HG03045 (cell line): Measurements from ENCODE around the gene ABCA2.

Source experiments
- ATAC-seq: cut with Tn5 transposase; IDR thresholded peaks from one replicate; pipeline ENCODE4 v1.9.1; 2021; ENCODE audit warnings: mild to moderate bottlenecking, moderate library complexity; ENCODE audit not compliant: unreplicated experiment

ABCA2 gene, protein sequence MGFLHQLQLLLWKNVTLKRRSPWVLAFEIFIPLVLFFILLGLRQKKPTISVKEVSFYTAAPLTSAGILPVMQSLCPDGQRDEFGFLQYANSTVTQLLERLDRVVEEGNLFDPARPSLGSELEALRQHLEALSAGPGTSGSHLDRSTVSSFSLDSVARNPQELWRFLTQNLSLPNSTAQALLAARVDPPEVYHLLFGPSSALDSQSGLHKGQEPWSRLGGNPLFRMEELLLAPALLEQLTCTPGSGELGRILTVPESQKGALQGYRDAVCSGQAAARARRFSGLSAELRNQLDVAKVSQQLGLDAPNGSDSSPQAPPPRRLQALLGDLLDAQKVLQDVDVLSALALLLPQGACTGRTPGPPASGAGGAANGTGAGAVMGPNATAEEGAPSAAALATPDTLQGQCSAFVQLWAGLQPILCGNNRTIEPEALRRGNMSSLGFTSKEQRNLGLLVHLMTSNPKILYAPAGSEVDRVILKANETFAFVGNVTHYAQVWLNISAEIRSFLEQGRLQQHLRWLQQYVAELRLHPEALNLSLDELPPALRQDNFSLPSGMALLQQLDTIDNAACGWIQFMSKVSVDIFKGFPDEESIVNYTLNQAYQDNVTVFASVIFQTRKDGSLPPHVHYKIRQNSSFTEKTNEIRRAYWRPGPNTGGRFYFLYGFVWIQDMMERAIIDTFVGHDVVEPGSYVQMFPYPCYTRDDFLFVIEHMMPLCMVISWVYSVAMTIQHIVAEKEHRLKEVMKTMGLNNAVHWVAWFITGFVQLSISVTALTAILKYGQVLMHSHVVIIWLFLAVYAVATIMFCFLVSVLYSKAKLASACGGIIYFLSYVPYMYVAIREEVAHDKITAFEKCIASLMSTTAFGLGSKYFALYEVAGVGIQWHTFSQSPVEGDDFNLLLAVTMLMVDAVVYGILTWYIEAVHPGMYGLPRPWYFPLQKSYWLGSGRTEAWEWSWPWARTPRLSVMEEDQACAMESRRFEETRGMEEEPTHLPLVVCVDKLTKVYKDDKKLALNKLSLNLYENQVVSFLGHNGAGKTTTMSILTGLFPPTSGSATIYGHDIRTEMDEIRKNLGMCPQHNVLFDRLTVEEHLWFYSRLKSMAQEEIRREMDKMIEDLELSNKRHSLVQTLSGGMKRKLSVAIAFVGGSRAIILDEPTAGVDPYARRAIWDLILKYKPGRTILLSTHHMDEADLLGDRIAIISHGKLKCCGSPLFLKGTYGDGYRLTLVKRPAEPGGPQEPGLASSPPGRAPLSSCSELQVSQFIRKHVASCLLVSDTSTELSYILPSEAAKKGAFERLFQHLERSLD (N-terminal part only)

DNA sequence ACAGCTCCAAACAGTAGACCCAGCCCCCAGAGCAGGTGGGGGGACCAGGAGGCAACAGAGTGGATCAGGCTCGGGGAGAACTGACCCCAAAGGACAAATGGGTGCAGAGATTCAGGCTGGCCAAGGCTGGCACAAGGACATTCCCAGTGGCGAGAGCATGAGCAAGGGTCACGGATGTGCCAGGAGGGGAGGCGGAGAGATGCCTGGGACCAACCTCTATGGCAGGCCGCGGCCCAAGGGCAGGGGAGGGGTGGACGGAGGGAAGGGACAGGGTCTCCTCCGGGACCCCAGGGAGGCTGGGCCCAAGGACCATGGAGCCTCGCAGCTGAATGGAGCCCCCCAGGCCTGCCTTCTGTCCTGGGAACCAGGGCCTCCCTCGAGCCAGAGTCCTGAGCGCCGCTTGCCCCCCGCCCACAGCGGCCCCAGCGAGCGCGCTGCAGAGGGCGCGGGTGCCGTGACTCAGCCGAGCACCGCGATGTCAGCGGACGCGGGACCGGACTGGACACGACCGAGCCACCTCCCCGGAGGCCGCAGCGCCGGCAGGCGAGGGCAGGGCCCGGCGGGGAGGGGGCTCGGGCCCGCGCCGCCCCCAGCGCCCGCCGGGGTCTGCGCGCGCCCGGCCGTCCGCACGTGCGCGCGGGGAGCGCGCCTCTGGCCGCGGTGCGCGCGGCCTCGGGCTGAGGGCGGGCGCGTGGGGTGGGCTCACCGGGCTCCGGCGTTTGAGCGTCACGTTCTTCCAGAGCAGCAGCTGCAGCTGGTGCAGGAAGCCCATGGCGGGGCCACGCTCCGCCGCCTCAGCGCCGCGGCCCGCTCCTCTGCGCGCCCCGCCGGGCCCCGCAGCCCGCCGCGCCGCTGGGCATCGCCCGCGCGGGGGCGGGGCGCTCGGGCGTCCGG lies at the start of gene ABCA2:
TSS of gene ABCA2 (minus strand) at position 869 of the 894 bp plus-strand sequence. CDS start at position 772, 97 bp downstream.
- ATAC-seq: no peak

DNA sequence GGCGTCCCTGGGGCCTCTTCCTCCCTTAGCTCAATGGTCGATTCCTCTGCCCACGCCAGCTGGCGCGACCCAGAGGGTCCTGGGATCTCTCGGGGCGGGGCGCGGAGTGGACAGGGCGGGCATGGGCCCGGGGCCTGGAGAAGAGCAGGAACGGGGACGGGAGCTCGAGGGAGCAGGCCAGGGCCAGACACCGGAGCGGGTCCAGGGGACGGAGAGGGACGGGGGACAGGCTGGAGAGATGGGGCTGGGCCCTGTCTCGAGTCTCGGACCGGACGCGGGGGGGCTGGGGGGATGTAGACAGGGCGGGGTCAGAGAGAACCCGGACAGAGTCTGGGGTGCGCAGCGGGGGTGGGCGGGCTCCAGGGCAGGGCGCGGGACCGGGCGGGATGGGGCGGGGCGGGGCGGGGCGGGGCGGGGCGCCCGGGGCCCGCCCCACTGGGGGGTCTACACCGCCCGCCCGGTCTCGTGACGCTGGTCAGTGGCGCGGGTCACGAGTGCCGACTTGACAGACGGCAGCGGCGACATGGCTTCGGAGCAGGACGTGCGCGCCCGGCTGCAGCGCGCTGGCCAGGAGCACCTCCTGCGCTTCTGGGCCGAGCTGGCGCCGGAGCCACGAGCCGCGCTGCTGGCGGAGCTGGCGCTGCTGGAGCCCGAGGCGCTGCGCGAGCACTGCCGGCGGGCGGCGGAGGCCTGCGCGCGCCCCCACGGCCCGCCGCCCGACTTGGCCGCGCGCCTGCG lies 49.1 kb upstream of the ABCA2 start, which contains the start of gene UAP1L1:
TSS of gene UAP1L1 (plus strand) at position 508 of the 738 bp plus-strand sequence. CDS start at position 524, 16 bp downstream.
- ATAC-seq: peak; percentile 45

DNA sequence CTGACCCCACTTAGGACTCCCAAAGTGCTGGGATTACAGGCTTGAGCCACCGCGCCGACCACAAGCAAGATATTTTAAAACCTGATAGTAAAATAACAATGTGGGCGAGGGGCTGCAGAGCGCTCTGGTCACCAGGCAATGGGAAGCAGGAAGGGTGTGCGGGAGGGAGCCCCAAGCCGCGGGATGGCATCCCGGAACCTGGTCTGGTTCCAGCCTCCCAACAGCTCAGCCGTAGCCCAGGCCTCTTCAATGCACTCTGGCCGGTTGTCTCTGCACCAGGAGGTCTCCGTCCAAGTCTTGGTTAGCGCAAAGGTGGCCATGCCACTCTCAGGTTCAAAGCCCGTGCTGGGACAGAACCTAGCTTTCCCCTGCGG lies 48.6 kb upstream of the ABCA2 start:
- peak; percentile 4 for ATAC-seq

DNA sequence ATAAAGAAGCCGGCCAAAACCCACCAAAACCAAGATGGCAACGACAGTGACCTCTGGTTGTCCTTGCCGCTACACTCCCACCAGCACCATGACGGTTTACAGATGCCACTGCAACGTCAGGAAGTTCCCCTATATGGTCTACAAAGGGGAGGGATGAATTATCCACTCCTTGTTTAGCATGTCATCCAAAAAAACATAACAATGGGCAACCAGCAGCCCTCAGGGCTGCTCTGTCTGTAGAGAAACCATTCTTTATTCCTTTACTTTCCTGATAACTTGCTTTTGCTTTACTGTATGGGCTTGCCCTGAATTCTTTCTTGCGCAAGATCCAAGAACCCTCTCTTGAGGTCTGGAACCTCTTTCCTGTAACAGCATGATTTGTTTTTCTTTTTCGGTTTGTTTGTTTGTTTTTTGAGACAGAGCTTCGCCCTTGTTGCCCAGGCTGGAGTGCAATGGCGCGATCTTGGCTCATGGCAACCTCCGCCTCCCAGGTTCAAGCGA lies 47.3 kb upstream of the ABCA2 start:
- ATAC-seq: no peak

DNA sequence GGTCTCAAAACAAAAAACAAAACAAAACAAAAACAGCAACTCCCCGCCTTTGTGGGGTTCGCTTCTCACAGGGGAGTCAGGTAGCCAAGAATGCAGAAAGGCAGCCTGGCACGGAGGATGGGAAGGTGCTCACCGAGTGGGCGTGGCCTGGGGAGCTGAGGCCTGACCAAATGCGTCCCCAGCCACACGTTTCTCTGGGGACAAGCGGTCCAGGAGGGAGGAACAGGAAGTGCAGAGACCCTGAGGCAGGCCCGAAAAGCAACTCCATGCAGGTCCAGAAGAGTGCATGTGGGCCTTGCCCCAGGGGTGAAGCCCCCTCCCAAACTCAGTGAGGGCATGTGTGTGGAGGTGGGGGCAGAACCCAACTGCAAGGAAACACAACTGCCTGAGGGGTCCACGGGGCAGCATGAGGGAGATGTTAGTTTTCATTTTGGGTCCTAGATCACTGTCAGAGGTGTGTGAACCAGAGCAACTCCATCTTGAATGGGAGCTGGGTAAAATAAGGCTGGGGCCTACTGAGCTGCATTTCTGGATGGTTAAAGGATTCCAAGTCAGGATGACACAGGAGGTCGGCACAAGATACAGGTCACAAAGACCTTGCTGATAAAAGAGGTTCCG lies 46.7 kb upstream of the ABCA2 start:
- no peak for ATAC-seq

DNA sequence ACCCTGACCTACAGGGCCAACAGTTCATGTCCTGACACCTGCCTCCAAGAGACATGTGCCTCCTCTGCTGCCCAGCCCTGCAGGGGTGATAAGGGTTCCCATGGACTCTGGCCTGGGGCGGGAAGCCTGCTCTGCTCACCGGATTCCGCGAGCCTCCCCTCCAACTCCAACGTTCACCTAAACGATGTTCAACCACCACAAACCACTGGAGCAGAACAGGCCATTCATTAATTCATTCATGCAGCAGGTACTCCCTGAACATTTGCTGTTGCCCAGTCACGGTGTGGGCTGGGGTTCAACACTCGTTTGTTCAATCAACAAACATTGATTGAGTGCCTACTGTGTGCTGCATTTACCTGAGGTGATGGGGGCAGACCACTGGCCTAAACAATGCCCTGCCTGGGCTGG lies 46.0 kb upstream of the ABCA2 start:
- no peak for ATAC-seq

DNA sequence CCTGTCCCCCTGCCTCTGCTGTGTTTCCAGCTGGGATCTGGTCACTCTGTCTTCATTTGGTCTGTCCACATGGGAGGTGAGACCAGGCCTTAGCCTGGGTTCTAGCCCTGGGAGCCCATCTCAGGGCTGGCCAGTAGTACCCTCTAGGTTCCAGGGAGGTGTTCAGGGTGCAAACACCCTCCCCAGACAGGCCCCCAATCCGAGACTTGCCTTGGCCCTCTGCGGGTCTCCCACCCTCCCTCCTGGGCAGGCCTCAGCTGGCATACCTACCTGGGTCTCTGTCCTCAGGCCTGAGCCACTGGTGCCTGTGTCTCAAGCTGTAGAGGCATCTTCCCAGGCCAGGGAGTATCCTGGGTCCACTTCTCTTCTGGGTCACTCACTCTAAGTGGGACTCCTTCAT lies 43.2 kb upstream of the ABCA2 start:
- ATAC-seq: no peak

DNA sequence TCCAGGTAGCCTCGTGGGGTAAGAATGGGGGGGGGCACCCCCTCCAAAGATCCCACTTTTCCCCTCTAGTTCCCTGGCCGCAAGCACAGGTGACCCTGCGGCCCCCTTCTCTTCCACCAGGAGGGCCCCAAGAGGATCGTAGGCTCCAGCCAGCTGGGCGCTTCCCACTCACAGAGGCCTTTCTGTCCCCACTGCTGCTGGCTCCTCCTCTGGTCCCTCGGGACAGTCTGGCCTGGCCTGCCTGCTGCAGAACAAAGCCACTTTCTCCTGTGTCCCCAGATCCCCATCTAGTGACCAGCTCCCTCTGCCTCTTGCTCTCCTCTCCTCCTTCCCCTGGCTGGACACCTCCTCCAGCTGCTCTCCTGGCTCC lies 42.9 kb upstream of the ABCA2 start:
- ATAC-seq: no peak

DNA sequence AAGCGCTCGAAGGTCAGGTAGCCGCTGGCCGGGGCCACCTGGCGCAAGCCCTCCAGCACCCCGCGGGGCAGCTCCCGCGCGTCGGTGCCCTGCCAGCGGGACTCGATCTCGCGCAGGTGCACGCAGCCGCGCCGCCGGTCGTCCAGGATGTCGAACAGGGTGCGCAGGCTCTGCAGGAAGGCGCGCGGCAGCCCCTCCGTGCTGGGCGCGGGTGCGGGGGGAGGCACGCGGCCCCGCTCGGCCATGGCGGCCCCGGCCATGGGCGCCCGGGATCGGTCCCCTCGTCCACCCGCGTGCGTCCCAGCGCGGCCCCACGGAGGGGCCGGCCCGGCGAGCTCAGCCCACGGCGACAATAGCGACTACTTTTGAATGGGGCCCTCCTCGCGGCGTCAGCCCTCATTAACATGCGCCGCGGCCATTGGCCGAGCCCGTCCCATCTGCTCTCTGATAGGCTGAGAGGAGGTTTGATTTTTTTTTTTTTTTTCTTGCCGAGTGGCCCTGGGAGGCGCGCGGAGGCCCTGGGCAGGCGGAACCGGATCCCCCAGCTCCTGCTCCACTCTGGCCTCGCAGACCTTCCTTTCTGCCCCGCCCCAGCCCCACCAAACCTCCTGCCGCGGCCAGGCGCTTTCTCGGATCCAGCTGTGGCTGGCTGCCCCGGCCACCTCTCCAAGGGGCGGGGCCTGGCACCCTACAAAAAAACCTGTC lies 42.3 kb upstream of the ABCA2 start, which contains the start of gene SAPCD2:
TSS of gene SAPCD2 (minus strand) at position 357 of the 705 bp plus-strand sequence. CDS start at position 260, 97 bp downstream.
- ATAC-seq: peak; percentile 68

DNA sequence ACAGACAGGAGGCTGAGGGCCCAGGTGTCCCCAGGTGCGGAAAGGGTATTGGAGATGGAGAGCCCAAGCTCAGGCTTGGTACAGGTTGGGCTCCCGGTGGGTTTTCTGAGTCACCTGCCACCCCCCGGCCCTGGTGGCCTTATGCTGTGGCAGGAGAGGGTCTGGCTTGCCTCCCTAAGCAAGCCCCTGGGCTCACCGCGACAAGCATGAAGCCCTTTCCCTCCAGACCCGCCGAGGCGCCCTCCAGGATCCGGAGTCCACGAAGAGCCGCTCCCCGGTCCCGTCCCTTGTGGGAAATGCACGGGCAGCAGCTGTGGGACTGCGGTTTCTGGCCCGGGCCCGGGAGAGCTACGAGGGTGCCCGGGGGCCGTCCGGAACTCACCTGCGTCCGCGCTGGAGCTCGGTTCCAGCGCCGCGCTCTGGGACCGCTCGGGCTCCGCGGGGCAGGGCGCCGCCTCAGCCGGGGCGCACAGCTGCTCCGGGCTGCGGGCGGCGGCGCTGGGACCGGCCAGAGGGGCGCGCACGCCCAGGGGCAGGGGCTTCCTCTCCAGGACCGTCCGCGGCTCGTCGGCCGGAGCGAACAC lies 41.6 kb upstream of the ABCA2 start:
- peak; percentile 13 for ATAC-seq

DNA sequence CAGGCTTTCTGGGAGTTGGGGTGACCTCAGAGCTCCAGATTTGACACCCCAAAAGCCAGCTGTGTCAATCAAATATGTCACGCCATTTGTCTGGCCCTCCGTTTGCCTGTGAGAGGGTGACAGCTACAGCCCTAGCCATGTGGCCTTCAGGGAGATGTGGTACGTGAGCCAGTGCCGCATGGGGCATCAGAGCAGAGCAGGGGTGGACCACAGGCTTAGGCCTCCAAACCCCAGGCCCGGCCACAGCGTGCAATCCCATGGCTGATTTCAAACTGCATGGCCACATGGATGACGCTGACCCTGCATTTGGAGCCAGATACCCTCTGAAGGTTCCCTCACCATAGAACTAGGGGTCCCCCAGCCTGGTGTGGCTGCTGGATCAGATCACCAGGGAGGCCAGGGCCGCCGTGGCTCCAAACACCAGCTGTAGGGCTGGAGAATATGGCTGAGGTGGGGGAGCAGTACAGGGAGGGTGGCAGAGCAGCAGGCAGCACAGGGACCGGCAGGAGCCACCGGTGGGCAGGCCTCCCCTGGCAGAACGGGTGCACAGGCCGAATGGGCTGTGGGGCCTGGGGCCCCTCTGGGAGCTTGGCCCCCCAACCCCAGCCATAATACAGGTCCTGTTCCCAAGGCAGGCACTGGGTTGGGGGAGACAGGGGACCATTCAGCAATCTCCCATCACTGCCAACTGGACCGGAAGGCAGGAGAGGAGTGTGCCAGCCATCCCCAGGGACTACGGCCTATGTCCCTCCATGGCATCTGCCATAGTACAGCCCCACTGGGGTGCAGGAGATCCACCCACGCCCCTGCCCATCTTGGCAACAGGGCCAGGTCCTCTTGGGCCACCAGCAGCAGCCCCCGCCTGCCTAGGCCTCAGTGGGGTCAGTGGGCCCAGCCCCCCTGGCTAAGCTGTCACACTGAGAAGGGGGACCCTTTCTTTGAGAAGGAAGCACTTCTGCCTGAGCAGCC lies 40.8 kb upstream of the ABCA2 start:
- no peak for ATAC-seq

DNA sequence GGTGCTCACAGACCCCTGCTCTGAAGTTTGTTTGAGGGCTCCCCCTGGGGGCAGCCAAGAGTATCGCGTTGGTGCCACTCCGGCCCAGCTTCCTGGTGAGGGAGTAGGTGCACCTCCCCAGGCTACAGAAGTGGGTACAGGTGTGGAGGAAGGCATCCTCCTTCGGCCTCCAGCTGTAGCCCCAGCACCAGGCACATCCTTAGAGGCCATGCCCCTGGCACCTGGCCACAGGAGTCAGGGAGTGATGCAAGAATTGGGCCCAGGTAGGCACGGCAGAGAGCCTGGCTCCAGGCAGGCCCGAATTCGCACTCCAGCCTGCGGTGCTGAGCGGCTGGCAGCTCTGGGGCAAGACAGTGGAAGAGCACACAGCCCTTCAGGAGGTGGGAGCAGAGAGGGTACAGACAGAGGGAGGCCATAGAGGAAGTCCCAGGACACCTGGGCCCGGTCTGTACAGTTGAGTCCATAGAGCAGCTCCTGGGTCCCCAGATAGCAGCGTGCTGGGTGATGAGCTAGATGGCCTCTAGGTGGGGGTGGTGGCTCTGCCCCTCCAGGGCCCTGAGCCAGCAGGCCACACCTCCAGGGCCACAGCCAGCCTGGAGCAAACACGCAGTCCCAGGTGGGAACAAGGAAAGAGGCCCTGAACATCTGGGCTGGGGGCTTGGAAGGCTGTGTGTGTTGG lies 40.0 kb upstream of the ABCA2 start:
- no peak for ATAC-seq

DNA sequence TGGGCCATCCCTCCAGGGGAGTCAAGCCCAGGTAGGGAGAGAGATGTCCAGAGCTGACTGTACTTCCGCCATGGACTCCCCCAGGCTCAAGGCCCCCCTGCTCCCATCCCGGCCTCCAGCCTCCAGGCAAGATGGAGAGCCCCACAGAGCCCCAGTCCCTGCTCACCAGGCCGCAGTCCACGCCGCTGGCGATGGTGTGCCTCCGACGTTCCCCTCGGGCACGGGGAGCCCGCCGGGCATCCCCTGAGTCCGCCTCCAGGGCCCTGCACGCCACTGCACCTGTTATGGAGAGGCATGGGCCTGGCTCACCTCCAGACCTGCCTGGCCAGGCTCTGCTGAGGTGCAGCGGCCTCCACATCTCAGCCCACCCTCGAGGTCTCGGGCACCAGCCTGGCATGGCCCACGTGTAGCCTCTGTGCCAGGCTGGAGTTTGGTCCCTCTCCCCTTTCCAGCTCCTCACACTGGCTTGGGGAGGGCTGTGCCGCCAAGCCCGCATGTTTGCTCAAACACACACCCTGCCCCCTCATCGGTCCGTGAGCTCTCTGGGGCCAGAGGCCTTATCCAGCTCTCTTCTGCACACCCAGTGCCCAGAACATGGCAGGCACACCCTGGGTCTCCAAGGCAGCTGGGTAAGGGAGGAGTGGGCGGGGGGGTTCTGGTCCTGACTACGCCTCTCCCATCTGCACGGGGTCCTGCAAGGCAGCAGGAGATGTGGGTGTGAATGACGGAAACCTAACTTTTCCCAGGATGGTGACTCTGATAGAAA lies 38.2 kb upstream of the ABCA2 start:
- ATAC-seq: no peak

DNA sequence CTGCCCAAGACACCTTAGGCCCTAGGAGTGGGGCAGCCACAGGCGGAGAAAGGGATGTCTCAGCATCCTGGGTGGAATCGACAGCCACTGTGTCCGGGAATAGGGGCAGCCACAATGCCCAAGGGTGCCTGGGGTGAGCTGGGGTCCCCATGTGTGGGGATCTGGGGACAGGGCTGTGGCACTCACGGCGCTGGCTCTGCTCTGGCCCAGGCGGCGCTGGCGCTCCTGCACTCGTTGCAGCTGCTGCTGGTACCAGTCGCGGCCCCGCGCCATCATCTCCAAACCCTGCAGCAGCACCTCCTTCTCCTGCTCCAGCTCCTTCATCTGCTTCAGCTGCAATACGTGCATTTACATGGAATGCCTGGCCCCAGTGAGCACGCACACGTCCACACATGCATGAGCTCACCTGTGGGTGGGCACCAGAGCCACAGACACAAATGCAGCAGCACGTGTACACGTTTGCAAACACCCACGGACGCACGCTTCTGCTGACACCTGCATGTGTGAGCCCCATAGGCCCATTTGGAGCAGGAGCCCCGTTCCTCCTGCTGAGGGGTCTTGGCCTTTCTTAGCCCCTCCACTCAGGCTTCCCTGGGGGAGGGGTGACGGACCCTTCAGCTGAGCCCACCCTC lies 37.4 kb upstream of the ABCA2 start:
- ATAC-seq: no peak

DNA sequence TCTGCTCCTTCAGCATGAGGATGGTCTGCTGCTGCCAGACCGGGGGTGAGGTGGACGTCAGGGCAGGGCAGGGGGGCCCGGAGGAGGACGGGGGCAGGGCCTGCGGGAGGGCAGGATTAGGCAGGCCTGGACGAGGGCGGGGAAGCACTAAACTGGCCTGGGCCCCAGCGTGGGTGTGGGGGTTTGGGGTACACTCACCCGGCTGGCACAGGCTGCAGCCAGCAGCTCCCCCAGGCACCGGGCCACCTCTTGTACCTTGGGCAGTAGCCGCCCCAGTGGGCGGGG lies 36.8 kb upstream of the ABCA2 start:
- ATAC-seq: no peak
